PC-9 (cell line): ENCODE data around the gene CYP2F1. TPM values are rescaled to one million over a fixed set of nuclear protein-coding genes. Genes with fewer than 3 reads are reported as not detected.
"Not testable (repeated sequence)": the region's sequence is repeated elsewhere in the genome, so short reads cannot be mapped to it uniquely, and the experiment has no call there.

ENCODE experiments used
- BruUV-seq: library from RNA; stranded (reverse); fragments of 400-500 nt; replicated peaks from 2 replicates; lab custom pipeline; 2021; lab: Mats Ljungman, UMichigan
- CTCF ChIA-PET: fragments of 300-600 bp; sonication (Branson Sonifier 250); formaldehyde crosslinking; loops from one replicate; lab custom pipeline; 2022; ENCODE audit warnings: antibody characterized with exemption; lab: Charles Lee
- POLR2A ChIA-PET: fragments of 300-600 bp; sonication (Branson Sonifier 250); formaldehyde crosslinking; loops from one replicate; lab custom pipeline; 2022; ENCODE audit warnings: antibody characterized with exemption; ENCODE audit not compliant: unreplicated experiment; lab: Charles Lee
- DNase-seq, 2 experiments: peaks; one replicate each; pipeline versions ENCODE4 v3.0.0 to v3.0.0-alpha.2; 2015 to 2022; ENCODE audit warnings: mixed read lengths in 1 of 2
- H2AFZ ChIP-seq: fragments of 200-600 bp; sonication (generic); 2 replicates; pipeline ENCODE4 v1.8.1; 2017; ENCODE audit warnings: antibody characterized with exemption
- H3F3A ChIP-seq: fragments of 200-600 bp; sonication (generic); 2 replicates; pipeline ENCODE4 v1.8.1; 2017; ENCODE audit warnings: antibody characterized with exemption, mild to moderate bottlenecking, low read depth; ENCODE audit not compliant: insufficient read depth
- H3K27ac ChIP-seq: fragments of 200-600 bp; sonication (generic); 2 replicates; pipeline ENCODE4 v1.6.1; 2016; ENCODE audit warnings: mixed run types
- H3K27me3 ChIP-seq: fragments of 200-600 bp; sonication (generic); 2 replicates; pipeline ENCODE4 v1.6.1; 2016; ENCODE audit warnings: low read depth, mixed run types; ENCODE audit not compliant: insufficient read depth
- H3K36me3 ChIP-seq: fragments of 200-600 bp; sonication (generic); 2 replicates; pipeline ENCODE4 v1.6.1; 2016; ENCODE audit warnings: low read depth, mixed run types
- H3K4me1 ChIP-seq: fragments of 200-600 bp; sonication (generic); replicated peaks from 2 replicates; pipeline ENCODE4 v1.6.1; 2016; ENCODE audit warnings: mixed run types; ENCODE audit not compliant: insufficient read depth
- H3K4me2 ChIP-seq: fragments of 200-600 bp; sonication (generic); 2 replicates; pipeline ENCODE4 v1.6.1; 2017; ENCODE audit warnings: mixed run types
- H3K4me3 ChIP-seq: fragments of 200-600 bp; sonication (generic); 2 replicates; pipeline ENCODE4 v1.6.1; 2016; ENCODE audit warnings: mixed run types
- H3K79me2 ChIP-seq: fragments of 200-600 bp; sonication (generic); 2 replicates; pipeline ENCODE4 v1.6.1; 2017; ENCODE audit warnings: low read depth, mixed run types
- H3K9me2 ChIP-seq: fragments of 200-600 bp; sonication (generic); 2 replicates; pipeline ENCODE4 v1.8.1; 2017; ENCODE audit warnings: mild to moderate bottlenecking; ENCODE audit not compliant: insufficient read depth
- H3K9me3 ChIP-seq: fragments of 200-600 bp; sonication (generic); 2 replicates; pipeline ENCODE4 v1.8.1; 2016; ENCODE audit warnings: low read depth; ENCODE audit not compliant: insufficient read depth
- H4K20me1 ChIP-seq: fragments of 200-600 bp; sonication (generic); 2 replicates; pipeline ENCODE4 v1.8.1; 2017; ENCODE audit not compliant: insufficient read depth
- EZH2 ChIP-seq: fragments of 200-600 bp; sonication (generic); IDR thresholded peaks from 2 replicates; pipeline ENCODE4 v1.8.0; 2017; ENCODE audit warnings: antibody characterized with exemption, low read depth
- intact Hi-C: fragments of 100-400 bp; cut with micrococcal nuclease; formaldehyde crosslinking; loops from one replicate; pipeline ENCODE4 v1.10.0; 2022; ENCODE audit not compliant: unreplicated experiment
- total RNA-seq: library from RNA; stranded (reverse); gene quantifications from 2 replicates; pipeline ENCODE4 v1.2.3, GENCODE V29; 2021
- TF ChIP-seq, protein P1 (sequence below): fragments of 200-600 bp; sonication (generic); conservative IDR thresholded peaks from 2 replicates; pipeline ENCODE4 v1.6.1; 2017; ENCODE audit warnings: mixed run types, antibody characterized with exemption, mild to moderate bottlenecking, moderate library complexity

CYP2F1 gene
- total RNA-seq, 1 experiment from 2014 or later, result not detected

GRCh38 chr19:41144403-41144802 lies 30.2 kb downstream of the CYP2F1 start:
- intact Hi-C loops, result loop anchor here (1.0 to 10.0 kb wide), 4 partner anchors 120 to 481 kb away; partner anchors contain the start of gene HNRNPUL1
- H3K9me2 ChIP-seq, result no peaks in the 10 kb centered on the region
- TF ChIP-seq, protein P1, sequence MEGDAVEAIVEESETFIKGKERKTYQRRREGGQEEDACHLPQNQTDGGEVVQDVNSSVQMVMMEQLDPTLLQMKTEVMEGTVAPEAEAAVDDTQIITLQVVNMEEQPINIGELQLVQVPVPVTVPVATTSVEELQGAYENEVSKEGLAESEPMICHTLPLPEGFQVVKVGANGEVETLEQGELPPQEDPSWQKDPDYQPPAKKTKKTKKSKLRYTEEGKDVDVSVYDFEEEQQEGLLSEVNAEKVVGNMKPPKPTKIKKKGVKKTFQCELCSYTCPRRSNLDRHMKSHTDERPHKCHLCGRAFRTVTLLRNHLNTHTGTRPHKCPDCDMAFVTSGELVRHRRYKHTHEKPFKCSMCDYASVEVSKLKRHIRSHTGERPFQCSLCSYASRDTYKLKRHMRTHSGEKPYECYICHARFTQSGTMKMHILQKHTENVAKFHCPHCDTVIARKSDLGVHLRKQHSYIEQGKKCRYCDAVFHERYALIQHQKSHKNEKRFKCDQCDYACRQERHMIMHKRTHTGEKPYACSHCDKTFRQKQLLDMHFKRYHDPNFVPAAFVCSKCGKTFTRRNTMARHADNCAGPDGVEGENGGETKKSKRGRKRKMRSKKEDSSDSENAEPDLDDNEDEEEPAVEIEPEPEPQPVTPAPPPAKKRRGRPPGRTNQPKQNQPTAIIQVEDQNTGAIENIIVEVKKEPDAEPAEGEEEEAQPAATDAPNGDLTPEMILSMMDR, result peak; percentile 90
- no peak for TF ChIP-seq EZH2
- H3K79me2 ChIP-seq, result no peaks in the 10 kb centered on the region
- no peaks in the 10 kb centered on the region for H3K36me3 ChIP-seq
- no peaks in the 10 kb centered on the region for H4K20me1 ChIP-seq
- H3K27ac ChIP-seq, result no peak overlapping the region
- H3K9me3 ChIP-seq, result no peaks in the 10 kb centered on the region
- no peaks in the 10 kb centered on the region for H3K4me1 ChIP-seq
- no TSS peak for BruUV-seq
- no peak overlapping the region for H2AFZ ChIP-seq
- peaks cover 8% of the 10 kb centered on the region; the same call in 1 of the 2 replicates for H3F3A ChIP-seq
- no peak overlapping the region for H3K4me2 ChIP-seq
- H3K27me3 ChIP-seq, result no peaks in the 10 kb centered on the region
- H3K4me3 ChIP-seq, result no peak overlapping the region
- peak; percentile 64 to 75 for DNase-seq
- ChIA-PET POLR2A (no interaction called here), CTCF (interaction anchor here (0.6 to 1.0 kb wide), 8 partner anchors 21 to 540 kb away, joined by 3 to 11 read pairs (median 4); partner anchors contain the start of gene RAB4B)

DNA sequence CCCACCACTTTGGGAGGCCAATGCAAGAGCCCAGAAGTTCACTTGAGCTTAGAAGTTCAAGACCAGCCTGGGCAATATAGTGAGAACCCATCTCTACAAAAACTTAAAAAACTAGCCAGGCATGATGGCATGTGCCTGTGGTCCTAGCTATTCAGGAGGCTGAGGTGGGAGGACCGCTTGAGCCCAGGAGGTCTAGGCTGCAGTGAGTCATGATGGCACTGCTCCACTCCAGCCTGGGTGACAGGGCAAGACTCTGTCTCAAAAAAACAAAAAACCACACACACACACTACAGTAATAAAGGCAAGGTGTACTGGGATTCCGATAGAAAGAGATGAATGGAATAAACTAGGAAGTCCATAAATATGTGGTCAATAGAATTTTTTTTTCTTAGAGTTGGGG lies 35.6 kb downstream of the CYP2F1 start:
- Histone ChIP-seq H3K4me2 (no peak overlapping the region), H3K27me3 (no peaks in the 10 kb centered on the region), H4K20me1 (no peaks in the 10 kb centered on the region), H3K4me1 (no peaks in the 10 kb centered on the region), H3K9me3 (no peaks in the 10 kb centered on the region), H3K27ac (no peak overlapping the region), H3K36me3 (no peaks in the 10 kb centered on the region), H2AFZ (no peak overlapping the region), H3K4me3 (no peak overlapping the region), H3F3A (0 out of 2 replicates have a peak, but pooled peaks cover 8% of the 10 kb centered on the region), H3K79me2 (no peaks in the 10 kb centered on the region), H3K9me2 (no peaks in the 10 kb centered on the region)
- intact Hi-C loops, result loop anchor here (10.0 kb wide), 2 partner anchors 55 to 115 kb away; partner anchors contain the start of gene HNRNPUL1
- BruUV-seq, result no TSS peak
- POLR2A ChIA-PET, result no interaction called here
- DNase-seq, result no peak
- CTCF ChIA-PET, result no interaction called here
- TF ChIP-seq, protein P1, result no peak
- no peak for TF ChIP-seq EZH2

DNA sequence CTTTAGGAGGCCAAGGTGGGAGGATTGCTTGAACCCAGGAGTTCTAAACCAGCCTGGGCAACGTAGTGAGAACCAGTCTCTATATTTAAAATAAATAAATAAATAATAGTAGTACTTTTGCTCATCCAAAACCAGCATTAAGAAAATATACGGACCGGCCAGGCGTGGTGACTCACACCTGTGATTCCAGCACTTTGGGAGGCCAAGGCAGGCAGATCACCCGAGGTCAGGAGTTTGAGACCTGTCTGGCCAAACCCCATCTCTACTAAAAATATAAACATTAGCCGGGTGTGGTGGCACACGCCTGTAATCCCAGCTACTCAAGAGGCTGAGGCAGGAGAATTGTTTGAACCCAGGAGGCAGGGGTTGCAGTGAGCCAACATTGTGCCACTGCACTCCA lies 36.8 kb downstream of the CYP2F1 start:
- BruUV-seq, H2AFZ ChIP-seq, POLR2A ChIA-PET: not testable (repeated sequence)

GRCh38 chr19:41154060-41154459 lies 39.8 kb downstream of the CYP2F1 start:
- H3K79me2 ChIP-seq, result no peaks in the 10 kb centered on the region
- H2AFZ ChIP-seq, result no peak overlapping the region
- no peaks in the 10 kb centered on the region for H3K36me3 ChIP-seq
- no peak overlapping the region for H3K4me3 ChIP-seq
- no peaks in the 10 kb centered on the region for H3K9me2 ChIP-seq
- ChIA-PET CTCF (no interaction called here), POLR2A (interaction anchor here (0.6 kb wide), 1 partner anchor 40 kb away, joined by 11 read pairs; the partner anchor contains the start of gene CYP2F1)
- H3K4me2 ChIP-seq, result no peak overlapping the region
- no peaks in the 10 kb centered on the region for H3K9me3 ChIP-seq
- no TSS peak for BruUV-seq
- no peak for DNase-seq
- H3K27me3 ChIP-seq, result no peaks in the 10 kb centered on the region
- no peak overlapping the region for H3K27ac ChIP-seq
- TF ChIP-seq, protein P1, result no peak
- TF ChIP-seq EZH2, result no peak
- peaks cover 6% of the 10 kb centered on the region for H3K4me1 ChIP-seq
- intact Hi-C loops, result loop anchor here (10.0 kb wide), 1 partner anchor 51 kb away; no protein-coding TSS in a partner anchor
- H4K20me1 ChIP-seq, result no peaks in the 10 kb centered on the region
- peaks cover 1% of the 10 kb centered on the region for H3F3A ChIP-seq

More for the DNA sequence above, 36.8 kb downstream of the CYP2F1 start:
- H3K9me2 ChIP-seq, H3K79me2 ChIP-seq, H3K36me3 ChIP-seq, CTCF ChIA-PET, DNase-seq, H3K4me2 ChIP-seq, H3K4me3 ChIP-seq, H3K27ac ChIP-seq, H4K20me1 ChIP-seq, H3K9me3 ChIP-seq, H3K27me3 ChIP-seq, H3F3A ChIP-seq, H3K4me1 ChIP-seq: not testable (repeated sequence)
- intact Hi-C loops, result loop anchor here (10.0 kb wide), 1 partner anchor 54 kb away; no protein-coding TSS in a partner anchor
